HG02571 (cell line): Measurements from ENCODE around the gene TNN.

ENCODE experiments used
- ATAC-seq: cut with Tn5 transposase; IDR thresholded peaks from one replicate; pipeline ENCODE4 v1.9.1; 2021; ENCODE audit warnings: mild to moderate bottlenecking, moderate library complexity; ENCODE audit not compliant: unreplicated experiment

TNN gene

DNA sequence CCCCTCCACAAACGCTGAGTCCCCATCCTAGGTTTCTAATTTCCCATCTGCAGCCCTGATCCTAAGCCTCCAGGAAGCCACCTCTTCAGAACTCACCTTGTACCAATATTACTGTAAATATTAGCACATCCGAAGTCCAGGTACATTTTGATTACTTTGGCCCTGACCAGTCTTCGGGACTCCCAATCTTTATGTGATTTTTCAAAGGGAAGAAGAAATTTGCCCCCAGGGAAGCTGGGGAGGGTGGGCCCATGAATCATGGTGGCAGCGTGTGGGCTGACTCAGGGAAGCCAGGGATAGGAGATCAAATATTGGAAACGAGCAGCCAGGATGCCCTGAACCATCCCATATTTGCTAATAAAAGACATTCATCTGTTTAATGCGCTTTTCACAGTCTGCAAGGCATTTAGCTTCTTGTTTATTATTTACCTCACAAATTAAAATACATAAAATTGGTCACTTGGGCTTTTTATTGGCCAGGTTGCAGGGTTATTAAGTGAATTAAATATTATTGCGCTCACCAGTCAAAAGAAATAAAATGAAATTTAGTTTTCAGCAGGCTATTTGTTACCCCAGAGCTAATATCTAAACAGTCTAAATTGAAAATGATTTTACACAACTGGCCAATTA lies 78.4 kb downstream of the TNN start:
- ATAC-seq = no peak

DNA sequence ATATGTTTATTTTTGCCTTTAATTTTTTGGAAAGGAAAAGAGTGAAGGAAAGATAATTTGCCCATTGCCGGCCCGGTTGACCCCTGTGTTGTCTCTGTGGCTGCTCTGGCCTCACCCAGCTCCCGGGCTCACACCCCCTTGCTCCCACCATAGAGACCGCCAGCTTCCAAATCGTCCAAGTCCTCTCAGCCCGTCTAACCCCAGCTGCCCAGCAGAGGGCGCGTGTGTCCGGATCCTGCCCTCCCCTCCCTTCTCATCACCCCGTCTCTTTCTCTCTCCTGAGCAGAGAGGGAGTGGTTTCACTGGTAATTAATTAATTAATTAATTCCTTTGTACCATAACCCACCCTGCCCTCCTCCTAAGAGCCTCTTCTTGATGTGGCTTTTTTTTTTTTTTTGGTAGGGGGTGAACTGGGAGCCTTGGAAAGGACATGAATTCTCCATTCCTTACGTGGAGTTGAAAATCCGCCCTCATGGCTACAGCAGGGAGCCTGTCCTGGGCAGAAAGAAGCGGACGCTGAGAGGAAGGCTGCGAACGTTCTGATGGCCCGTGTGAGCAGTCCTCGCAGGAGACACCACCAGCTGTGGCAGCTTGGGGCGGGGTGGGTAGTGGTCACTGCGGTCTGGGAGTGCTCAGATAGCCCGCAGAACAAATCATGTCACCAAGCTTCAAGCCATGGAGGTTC lies 79.0 kb downstream of the TNN start:
- no peak for ATAC-seq

DNA sequence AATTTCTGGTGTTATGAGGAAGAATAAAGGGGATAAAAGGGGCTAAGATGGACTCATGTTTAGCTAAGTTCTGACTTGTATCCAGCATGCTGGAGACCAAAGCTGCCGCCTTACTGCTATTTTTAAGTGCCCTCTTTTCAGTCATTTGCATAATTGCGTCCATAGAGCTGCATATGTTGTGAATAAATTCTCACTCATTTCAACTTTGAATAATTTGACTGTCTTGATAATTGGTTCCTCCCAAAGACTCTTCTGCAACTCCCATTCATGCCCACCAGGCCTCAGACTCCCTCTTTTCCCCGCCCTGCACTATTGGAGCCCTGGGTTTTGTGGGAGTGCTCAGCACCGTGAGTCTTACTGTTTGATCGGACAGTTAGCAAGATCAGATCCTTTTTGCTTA lies 79.9 kb downstream of the TNN start:
- no peak for ATAC-seq

DNA sequence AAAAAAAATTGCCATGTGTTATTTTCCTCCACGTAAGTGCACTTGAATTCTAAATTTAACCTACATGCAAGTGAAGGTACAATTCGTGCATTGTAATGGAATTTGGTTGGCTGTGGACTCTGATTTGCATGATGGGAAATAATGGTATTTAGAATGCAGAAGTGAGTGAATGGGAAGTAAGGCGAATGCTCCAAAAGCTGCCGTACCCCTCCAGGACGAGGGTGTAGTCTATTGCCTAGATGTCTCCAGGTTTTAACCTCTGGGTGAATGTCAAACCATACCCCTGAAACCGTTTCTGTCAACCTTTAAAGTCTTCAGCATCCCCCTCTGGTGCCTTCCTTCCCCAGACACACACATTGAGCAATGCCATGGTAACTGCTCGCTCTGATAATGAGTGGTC lies 80.4 kb downstream of the TNN start:
- no peak for ATAC-seq

DNA sequence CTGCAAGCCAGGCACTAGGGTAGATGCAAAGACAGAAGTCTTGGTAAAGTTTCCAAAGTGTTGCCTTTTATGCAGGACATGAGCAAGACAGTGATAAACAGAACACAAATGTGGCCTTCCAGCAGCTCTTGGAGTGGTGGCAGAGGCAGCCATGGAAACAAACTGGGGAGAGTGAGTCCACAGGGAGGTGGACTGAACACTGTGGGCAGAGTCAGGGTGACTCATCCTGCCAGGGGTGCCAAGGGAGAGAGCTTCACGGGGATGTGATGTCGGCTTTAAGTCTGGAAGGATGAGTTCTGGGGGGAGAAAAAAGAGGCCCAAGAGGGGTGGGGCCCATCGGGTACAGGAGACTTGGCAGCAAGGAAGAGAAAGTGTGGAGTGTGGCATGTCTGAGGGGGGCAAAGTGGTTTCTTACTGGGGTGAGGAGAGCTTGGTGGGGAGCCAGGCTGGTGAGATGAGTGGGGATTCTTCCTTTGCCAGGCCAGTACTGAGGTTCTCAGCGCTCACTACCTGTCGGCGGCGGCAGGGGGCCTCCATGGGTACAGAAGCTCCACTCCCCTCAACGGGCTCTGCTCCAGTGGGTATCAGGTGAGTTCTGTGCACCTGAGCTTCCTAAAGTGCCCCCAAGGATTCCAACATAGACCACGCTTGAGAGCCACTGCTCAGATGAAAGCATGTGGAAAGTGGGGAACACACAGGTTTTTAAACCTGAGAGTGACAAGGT lies 83.1 kb downstream of the TNN start:
- ATAC-seq = no peak

DNA sequence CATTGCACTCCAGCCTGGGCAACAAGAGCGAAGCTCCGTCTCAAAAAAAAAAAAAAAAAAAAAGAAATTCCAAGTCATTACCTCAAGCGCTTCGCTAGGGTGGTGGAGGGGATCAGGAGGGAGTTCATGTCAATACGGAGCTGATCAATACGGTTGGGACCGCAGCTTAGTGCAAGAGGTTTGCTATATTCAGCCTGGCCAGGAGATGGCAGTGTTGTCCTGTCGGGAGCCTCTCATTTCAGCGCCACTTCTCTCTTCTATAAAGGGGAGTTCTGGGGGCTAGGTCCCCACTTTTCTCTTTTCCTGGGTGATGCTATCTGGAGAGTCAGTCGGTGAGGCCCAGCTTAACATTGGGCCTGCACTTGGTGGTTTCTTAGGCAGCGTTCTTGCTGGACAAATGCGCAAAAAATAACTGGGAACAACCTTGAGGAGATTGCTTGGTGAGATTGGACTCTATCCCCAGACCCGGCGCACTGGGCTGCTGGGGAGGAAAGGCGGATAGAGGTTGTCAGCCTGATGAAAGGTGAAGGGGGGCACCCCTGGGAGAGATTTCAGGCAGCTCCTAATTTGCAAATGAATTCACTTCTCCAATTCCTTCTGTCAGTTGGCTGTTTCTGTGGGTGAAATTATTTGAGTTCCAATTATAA lies 84.5 kb downstream of the TNN start:
- ATAC-seq = no peak

DNA sequence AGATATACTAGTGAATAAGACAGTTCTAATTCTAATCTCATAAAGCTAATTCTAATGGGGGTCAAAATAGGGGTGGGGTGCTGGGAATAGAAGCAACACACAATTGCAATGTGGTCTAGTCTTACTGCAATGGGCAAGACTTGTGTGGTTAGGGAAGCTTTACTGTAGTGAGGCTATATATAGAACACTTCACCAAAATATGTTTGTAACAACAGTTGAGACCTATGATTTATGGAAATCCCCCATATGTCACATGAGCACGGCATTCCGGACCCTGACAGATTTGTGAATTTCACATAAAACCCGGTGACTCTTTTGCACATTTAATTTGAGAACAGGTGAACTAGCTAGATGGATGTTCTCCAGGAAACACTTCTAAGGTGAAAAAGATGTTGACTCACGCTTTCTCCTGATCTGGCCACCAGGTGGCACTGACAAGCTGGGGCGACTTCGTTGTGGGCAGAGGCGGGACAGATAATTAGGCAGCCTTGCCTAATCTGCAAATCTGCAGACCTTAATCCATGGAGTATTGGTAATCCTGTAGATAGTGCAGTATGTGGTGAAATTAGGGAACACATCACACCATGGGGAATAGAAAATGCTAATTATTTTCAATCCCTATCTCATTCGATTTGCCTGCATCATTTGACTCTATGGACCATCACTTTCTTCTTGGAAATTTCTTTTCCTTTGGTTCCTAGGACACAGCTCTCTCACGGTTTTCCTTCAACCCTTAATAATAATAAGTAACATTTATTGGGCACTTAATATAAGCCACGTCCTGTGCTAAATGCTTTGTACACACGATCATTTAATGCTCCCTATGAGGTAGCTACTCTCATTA lies 87.2 kb downstream of the TNN start:
- ATAC-seq = no peak

DNA sequence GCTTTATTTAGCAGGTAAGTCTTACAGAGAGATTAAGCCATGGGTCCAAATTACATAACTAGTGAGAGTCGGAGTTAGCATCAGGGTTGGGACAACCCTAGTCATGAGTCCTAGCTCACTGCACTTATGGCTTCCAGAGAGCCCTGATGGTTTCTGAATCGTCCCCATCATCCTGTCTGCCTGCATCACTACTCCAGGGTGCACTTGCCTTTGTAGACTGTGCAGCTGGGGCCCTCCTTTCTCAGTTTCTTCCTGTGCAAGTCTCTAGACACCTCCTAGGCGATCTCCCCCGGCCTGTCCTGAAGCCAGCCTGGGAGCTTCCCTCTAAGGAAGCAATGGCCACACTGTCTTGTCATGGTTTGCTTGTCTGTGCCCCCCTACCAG lies 87.8 kb downstream of the TNN start:
- no peak for ATAC-seq

DNA sequence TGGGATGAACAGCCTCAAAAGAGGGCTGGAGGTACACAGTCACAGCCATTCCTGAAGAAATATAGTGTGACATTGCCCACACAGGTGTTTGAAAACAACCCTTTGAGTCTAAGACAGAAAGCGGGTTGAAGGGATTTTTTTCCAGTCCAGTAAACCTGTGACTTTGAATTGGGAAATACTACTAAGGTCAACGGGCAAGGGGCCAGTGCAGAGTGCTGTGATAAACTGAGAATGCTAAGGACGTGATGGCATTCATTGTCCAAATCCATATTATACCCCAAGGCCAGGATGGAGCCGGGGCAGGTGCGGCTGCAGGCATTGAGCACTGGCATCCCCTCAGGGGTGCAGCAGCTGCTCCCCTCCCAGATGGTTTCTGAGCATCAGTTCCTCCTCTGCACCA lies 88.3 kb downstream of the TNN start:
- ATAC-seq = no peak

DNA sequence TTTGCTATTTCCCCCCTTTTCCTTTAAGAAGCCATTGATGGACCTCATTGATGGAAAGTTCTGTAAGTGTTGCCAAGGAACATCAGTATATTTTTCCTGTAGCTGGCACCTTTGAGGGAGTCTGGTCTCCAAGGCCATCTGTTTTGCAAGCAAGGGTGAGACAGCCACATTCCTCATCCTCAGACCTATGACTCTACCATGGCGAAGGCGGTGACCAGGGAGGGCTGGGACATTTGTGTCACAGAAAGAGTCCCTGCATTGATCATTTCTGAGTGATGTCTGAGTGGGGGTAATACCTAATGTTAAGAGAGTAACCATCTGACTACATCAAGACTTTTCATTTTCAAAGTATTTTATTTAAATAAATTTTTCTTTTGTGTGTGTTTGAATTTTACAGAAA lies 89.6 kb downstream of the TNN start:
- no peak for ATAC-seq

DNA sequence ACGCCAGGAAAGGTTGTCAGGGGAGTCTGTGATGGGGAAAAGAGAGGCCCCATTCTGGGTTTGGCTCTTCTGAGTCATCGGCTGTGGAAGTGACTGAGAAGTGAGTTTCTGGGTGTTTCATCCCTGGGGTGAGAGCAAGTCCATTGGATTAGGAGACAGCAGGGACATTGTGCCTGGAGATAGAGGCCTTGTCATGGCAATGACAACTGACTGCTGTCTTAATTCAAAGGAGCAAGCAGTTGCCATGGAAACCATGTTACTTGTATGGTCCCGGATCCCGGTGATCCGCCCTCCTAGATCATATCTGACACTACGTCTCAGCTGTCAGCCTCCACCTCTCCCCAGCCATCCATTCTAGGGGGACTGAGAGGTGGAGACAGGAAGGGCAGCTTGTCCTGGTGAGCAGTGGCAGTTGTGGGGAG lies 90.5 kb downstream of the TNN start:
- no peak for ATAC-seq

DNA sequence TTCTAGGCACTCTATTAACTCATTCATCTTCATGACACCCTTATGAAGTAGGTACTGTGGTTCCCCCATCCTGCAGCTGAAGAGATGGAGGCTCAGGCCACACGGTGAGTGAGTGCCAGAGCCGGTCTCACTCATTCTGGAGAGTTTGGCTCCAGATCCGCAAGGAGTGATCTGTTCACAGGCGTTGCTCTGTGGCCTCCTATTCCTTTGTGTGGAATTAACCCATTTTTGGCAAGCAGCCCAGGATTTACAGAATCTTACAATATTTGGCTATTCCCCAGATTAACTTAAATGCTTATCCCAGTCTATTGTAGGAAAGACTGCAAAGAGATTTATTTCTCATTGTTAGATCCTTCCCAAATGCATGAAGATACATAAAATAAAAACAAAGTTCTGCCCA lies 95.3 kb downstream of the TNN start:
- no peak for ATAC-seq

DNA sequence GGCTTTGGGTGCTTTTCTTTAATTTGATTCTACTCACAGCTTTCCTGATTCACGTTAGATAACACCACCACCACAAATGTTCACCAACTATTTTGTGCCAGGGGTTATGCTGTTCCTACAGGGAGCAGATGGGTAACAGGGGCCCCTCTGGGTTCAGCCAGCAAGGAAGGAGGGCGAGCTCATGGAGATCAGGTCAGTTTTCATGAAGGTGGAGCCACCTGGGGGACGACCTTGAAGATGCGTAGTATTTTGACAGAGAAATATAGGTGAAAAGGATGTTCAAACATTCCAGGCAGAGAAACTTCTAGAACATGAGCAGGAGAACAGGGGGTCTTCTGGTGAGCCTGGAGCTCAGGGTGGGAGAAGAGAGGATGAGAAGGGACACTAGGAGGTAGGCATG lies 96.1 kb downstream of the TNN start:
- no peak for ATAC-seq

DNA sequence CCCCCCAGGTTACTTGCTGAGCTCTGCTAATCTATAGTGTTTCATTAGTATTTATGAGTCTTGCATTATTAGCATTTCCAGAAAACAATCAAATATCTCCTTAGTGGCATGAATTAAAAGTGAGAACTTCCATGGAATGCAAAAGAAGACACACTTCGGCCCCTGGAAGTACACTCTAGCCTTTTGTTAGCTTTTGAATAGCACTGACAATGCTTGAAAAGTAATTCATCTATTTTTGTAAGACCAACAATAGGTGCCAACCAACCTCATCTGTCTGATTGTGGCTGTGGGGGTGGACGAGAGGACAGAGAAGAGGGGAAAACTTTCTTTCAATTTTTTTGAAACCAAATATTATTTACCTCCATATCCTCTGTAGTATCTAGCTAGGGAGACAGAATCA lies 97.1 kb downstream of the TNN start:
- no peak for ATAC-seq

DNA sequence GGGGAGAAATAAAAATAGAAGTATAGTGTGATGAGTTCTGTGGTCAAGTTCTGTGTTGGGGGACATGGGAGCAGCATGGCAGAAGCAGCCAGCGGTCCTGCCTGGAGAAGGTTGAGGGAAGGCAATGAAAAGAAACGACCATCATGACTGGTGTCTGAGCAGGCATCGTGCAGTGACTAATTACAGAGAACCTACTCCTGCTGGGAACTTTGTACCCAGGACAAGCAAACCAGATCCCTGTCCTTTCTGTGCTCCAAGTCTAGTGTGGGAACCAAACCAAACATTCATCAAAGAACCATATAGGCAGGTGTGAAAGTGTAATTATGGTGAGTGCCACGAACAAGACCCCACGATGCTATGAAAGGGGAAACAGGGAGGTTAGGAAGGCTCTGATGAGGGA lies 99.1 kb downstream of the TNN start:
- ATAC-seq = no peak

DNA sequence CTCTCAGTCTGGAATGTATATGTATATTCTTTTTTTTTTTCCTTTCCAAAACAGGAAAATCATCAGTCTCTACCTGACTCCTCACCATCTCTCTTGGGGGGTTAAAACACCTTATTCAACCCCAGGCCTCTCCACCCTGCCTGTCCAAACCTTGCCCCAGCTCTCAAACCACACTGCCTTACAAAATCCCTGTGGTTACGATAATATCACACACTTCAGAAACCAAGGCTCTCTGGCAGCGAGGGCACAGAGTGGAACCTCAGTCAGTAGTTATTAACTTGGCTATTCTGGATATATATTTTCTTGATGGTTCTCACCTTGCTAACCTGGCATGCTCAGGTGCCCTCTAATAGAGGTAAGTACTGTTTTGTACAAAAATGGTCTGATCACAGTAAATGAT lies 100.2 kb downstream of the TNN start:
- ATAC-seq = no peak

DNA sequence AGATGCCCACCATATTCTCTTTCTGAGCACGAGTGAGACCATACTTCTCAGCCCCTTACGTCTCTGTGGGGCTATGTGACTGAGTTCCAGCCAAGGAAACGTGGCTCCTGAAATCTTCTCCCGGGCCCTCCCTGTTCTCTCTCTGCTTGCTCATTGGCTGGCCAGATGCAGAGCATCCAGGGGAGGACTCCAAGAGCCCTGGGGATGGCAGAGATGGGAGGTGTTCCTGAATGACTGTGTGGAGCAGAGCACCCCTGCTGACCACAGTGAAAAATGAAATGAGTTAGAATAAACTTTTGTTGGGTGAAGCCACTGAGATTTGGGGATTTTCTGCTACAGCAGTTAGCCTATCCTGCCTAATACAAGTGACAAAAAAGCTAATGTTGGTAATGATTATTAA lies 101.1 kb downstream of the TNN start:
- ATAC-seq = no peak

DNA sequence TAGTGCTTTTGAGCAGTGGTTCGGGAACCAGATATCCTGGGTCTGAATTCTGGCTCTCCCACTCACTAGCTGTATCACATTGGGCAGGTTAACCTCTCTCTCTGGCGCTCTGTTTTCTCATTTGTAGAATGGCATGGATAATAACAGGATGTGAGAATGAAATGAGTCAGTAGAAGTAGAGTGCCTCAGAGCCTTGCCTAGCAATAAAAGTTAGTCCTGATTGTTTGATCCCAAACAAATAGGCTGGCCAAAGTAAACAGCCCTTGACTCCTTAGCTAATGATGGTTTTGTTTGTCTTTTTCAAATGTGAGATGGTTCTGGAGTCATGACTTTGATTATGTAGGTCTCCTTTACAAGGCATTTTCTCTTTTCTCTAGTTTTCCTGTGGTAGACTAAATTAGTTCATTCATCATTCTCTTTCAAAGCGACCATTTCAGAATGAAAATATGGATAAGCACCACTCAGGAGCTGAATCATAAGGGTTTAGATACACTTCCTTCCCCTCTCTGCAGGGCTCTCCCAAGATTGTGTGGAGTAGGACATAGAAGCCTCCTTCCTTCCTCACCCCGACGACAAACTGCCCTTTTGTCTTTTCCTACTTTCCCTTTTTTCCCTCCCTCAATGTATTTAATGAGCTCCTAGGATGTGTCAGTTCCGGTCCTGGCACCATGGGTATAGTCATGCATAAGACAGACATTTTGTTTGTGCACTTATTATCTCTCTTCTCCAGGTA lies 101.8 kb downstream of the TNN start:
- no peak for ATAC-seq

DNA sequence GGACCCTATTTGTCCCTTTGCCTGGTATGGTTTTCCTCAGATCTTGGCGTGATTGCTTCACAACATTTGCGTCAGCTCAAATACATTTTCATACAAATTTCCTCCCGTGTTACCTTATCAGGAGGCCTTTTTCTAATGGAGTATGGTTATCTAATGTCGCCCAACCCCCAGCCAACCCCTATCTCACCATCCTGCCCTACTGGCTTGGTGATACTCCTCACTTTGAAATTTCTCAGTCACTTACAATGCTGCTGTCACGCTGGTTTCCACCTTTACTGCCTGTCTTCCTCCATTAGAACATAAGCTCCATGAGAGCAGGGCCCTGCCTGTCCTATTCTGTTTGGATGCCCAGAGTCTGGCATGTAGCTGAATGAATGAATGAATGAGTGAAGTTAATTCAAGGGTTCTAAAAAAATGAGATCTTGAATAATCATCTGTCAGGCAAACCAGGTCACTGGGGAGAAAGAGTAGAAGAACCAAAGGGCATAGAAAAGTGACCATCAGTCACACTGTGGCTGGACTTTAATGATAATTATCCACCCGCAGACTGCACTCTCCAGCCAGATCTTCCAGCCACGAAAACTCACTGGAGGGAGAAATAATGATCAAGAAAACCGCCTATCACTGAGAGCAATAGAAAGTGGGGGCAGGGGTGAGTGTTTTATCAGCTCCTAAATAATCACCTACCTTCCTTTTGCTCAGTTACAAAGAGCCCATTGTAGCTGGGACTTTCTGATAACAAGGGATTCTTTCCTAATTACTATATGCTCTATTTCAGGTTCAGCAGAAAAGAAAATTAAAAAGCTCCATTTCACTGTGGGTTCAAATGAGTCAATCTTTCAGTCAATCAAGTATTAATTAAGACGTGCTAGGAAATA lies 103.6 kb downstream of the TNN start:
- no peak for ATAC-seq
